Uterus (tissue), 2 donors: Measurements from ENCODE around the gene VGF.

Experiments used
- POLR2A ChIP-seq, 2 donors: fragments of 450-650 bp; IDR thresholded peaks; one replicate each; pipeline ENCODE4 v1.6.1; 2016; ENCODE audit warnings: antibody characterized with exemption in 2 of 2, mild to moderate bottlenecking in 1 of 2, moderate library complexity in 1 of 2
- TF ChIP-seq, protein P1 (sequence below), 4 experiments: fragments of 200-600 bp in 2 of 4; fragments of 450-650 bp in 2 of 4; sonication (generic) in 2 of 4; IDR thresholded peaks; one replicate each; pipeline ENCODE4 v1.5.1; 2016 to 2019; ENCODE audit warnings: antibody characterized with exemption in 4 of 4, mild to moderate bottlenecking in 2 of 4, moderate library complexity in 1 of 4

DNA sequence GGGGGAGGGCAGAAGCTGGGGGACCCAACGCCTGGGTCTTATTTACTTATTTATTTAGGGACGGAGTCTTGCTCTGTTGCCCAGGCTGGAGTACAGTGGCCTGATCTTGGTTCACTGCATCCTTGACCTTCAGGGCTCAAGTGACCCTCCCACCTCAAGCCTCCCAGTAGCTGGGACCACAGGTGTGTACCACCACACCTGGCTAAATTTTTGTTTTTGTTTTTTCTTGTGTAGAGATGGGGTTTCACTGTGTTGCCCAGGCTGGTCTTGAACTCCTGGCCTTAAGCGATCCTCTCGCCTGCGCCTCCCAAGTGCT lies 37.2 kb upstream of the VGF start:
- TF ChIP-seq, protein P1, sequence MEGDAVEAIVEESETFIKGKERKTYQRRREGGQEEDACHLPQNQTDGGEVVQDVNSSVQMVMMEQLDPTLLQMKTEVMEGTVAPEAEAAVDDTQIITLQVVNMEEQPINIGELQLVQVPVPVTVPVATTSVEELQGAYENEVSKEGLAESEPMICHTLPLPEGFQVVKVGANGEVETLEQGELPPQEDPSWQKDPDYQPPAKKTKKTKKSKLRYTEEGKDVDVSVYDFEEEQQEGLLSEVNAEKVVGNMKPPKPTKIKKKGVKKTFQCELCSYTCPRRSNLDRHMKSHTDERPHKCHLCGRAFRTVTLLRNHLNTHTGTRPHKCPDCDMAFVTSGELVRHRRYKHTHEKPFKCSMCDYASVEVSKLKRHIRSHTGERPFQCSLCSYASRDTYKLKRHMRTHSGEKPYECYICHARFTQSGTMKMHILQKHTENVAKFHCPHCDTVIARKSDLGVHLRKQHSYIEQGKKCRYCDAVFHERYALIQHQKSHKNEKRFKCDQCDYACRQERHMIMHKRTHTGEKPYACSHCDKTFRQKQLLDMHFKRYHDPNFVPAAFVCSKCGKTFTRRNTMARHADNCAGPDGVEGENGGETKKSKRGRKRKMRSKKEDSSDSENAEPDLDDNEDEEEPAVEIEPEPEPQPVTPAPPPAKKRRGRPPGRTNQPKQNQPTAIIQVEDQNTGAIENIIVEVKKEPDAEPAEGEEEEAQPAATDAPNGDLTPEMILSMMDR (IDR thresholded peaks at IDR 0.05) = no peak
- no peak for TF ChIP-seq POLR2A (IDR thresholded peaks at IDR 0.05)
